H1 (cell line): ENCODE data around the gene ANKS1B.
A peak's percentile ranks its signal among the peaks of the same experiment; 100 is the strongest.

Source experiments
- EP300 ChIP-seq, 2 experiments: IDR thresholded peaks; 1 replicate in 1 of 2; 2 replicates in 1 of 2; pipeline ENCODE4 v1.6.1; 2011 to 2012; ENCODE audit warnings: low read depth in 2 of 2, low read length in 2 of 2, mild to moderate bottlenecking in 2 of 2, borderline replicate concordance in 1 of 2, inconsistent platforms in 1 of 2, moderate library complexity in 1 of 2
- POLR2A ChIP-seq, 2 experiments: IDR thresholded peaks; 1 replicate in 1 of 2; 2 replicates in 1 of 2; pipeline ENCODE4 v1.6.1; 2011; ENCODE audit warnings: low read depth in 2 of 2, low read length in 2 of 2, mild to moderate bottlenecking in 2 of 2; ENCODE audit errors: control extremely low read depth in 1 of 2
- POU5F1 ChIP-seq: IDR thresholded peaks from 2 replicates; pipeline ENCODE4 v1.6.1; 2011; ENCODE audit warnings: low read depth, mild to moderate bottlenecking, low read length, moderate library complexity
- SIX5 ChIP-seq: IDR thresholded peaks from 2 replicates; pipeline ENCODE4 v1.6.1; 2011; ENCODE audit warnings: mild to moderate bottlenecking, low read depth, low read length
- ZNF274 ChIP-seq: IDR thresholded peaks from 2 replicates; pipeline ENCODE4 v1.7.0; 2012; ENCODE audit warnings: low read length, borderline replicate concordance; ENCODE audit errors: extremely low read depth
- TF ChIP-seq, protein P1 (sequence below), 3 experiments: IDR thresholded peaks; 1 replicate in 2 of 3; 2 replicates in 1 of 3; pipeline versions ENCODE4 v1.5.1 to v1.6.1; 2011; ENCODE audit warnings: low read length in 3 of 3, mild to moderate bottlenecking in 3 of 3, inconsistent platforms in 2 of 3, low read depth in 1 of 3, moderate library complexity in 1 of 3; ENCODE audit not compliant: insufficient read depth in 1 of 3; ENCODE audit errors: control extremely low read depth in 1 of 3
- TF ChIP-seq, protein P2 (sequence below): IDR thresholded peaks from 2 replicates; pipeline ENCODE4 v1.6.1; 2011; ENCODE audit warnings: low read length, improper control_type of control experiment
- TF ChIP-seq, protein P3 (sequence below): IDR thresholded peaks from 2 replicates; pipeline ENCODE4 v1.6.1; 2011; ENCODE audit warnings: low read depth, mild to moderate bottlenecking, low read length; ENCODE audit not compliant: insufficient read depth

DNA sequence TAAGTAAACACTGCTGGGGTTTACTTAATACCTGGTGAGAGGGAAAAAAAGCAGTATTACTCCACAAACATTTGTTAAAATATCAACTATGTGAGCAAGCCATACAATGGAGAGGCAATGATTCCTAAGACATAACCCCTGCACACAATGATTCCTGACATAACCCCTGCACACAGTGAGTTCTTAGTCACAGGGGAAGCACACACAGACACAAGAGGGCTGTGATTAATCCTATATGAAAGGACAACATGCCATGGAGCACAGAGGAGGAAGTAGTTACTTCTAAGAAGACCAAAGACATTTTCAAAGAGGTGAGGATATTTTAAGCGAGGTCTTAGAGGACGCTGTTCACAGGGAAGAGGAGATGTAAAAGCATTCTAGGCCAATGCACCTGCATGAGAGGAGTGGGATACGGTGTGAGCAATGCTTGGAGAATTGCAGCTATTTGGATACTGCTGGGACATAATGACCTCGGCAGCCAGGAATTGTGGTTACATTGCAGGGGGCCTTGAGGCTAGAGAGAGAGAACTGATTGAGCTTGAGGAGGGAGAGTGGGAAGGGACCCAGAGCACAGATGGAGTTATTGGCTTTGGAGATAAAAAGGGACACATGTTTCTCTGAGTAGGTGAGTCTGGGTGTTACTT, 1127.7 kb downstream of the ANKS1B start:
- TF ChIP-seq, protein P1, sequence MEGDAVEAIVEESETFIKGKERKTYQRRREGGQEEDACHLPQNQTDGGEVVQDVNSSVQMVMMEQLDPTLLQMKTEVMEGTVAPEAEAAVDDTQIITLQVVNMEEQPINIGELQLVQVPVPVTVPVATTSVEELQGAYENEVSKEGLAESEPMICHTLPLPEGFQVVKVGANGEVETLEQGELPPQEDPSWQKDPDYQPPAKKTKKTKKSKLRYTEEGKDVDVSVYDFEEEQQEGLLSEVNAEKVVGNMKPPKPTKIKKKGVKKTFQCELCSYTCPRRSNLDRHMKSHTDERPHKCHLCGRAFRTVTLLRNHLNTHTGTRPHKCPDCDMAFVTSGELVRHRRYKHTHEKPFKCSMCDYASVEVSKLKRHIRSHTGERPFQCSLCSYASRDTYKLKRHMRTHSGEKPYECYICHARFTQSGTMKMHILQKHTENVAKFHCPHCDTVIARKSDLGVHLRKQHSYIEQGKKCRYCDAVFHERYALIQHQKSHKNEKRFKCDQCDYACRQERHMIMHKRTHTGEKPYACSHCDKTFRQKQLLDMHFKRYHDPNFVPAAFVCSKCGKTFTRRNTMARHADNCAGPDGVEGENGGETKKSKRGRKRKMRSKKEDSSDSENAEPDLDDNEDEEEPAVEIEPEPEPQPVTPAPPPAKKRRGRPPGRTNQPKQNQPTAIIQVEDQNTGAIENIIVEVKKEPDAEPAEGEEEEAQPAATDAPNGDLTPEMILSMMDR (IDR thresholded peaks at IDR 0.05; ENCODE audit: control extremely low read depth in 1 of 3, insufficient read depth in 1 of 3, low read depth in 1 of 3, low read length in 3 of 3) = no peak
- TF ChIP-seq SIX5 (no peak), POU5F1 (no peak; the same call in 1 of the 2 replicates), POLR2A (IDR thresholded peaks at IDR 0.05; ENCODE audit: control extremely low read depth in 1 of 2, low read depth in 2 of 2, low read length in 2 of 2) (peak; percentile 39 to 50; a peak in 2 of 3 replicates), EP300 (IDR thresholded peaks at IDR 0.05; ENCODE audit: borderline replicate concordance in 1 of 2, low read depth in 2 of 2, low read length in 2 of 2) (peak in 1 of 2 experiments; percentile 93; a peak in 1 of 3 replicates), ZNF274 (no peak)
- TF ChIP-seq, protein P2, sequence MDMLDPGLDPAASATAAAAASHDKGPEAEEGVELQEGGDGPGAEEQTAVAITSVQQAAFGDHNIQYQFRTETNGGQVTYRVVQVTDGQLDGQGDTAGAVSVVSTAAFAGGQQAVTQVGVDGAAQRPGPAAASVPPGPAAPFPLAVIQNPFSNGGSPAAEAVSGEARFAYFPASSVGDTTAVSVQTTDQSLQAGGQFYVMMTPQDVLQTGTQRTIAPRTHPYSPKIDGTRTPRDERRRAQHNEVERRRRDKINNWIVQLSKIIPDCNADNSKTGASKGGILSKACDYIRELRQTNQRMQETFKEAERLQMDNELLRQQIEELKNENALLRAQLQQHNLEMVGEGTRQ = no peak
- TF ChIP-seq, protein P3, sequence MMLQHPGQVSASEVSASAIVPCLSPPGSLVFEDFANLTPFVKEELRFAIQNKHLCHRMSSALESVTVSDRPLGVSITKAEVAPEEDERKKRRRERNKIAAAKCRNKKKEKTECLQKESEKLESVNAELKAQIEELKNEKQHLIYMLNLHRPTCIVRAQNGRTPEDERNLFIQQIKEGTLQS = peak; percentile 35; the same call in 1 of the 2 replicates
